LNCaP clone FGC (cell line): Measurements from ENCODE around the gene TIGAR.

ENCODE experiments used
- DNase-seq: peaks from one replicate; pipeline ENCODE4 v3.0.0-alpha.2; 2011; ENCODE audit warnings: low read depth
- H3K4me3 ChIP-seq: 2 replicates; pipeline ENCODE4 v1.5.1; 2011; ENCODE audit warnings: mild to moderate bottlenecking, low read depth, low read length, control low read depth
- CTCF ChIP-seq: IDR thresholded peaks from 2 replicates; pipeline ENCODE4 v1.5.1; 2012; ENCODE audit warnings: mild to moderate bottlenecking; ENCODE audit not compliant: control insufficient read depth, insufficient read depth; ENCODE audit errors: extremely low read depth

TIGAR gene

DNA sequence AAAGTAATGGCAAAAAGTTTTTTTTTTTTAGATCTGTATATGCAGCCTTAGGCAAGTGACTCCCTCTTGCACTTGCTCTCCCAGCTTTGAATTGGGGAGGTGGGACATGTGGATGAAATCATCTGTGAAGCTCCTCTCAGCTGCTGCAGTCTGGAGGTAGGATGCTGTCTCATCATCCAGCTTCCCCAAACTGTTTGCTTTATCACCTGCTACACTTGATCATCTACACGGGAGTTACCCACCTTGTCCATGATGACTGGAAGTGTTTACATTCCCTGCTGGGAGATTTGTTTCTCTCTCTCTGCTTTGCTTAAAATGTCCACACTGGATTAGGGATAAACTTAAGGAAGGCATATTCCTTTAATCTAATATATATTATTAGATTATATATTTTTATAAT lies 67.0 kb downstream of the TIGAR start:
- TF ChIP-seq CTCF, result no peak
- no peak for DNase-seq
- H3K4me3 ChIP-seq, result no peak overlapping the region

GRCh38 chr12:4388662-4389061 lies 67.6 kb downstream of the TIGAR start:
- TF ChIP-seq CTCF, result no peak
- H3K4me3 ChIP-seq, result no peak overlapping the region
- no peak for DNase-seq

- no peak for TF ChIP-seq CTCF
- no peak for DNase-seq
- no peak overlapping the region for H3K4me3 ChIP-seq
These were observed 71.3 kb downstream of the TIGAR start for GRCh38 chr12:4392223-4392742.

GRCh38 chr12:4393211-4393610 lies 72.2 kb downstream of the TIGAR start:
- no peak for DNase-seq
- no peak overlapping the region for H3K4me3 ChIP-seq
- TF ChIP-seq CTCF, result no peak

GRCh38 chr12:4395818-4396217 lies 74.8 kb downstream of the TIGAR start:
- TF ChIP-seq CTCF, result no peak
- DNase-seq, result no peak

DNA sequence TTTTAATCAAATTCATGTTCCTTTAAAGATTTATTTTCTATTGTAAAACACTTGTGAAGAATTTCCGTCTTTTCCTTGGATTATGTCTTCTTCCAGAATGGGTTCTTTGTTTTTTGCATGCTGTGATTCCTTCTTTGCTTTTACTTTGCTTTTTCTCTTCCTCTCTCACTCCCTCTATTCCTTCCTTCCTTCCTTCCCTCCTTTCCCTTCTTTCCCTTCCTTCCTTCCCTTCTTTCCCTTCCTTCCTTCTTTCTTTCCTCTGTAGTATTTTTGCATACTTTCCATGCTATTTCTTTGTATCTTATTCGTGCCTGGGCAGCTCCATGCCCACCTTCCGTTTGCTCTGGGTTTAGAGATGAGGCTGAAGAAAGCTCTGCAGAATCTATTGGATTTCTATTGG lies 80.1 kb downstream of the TIGAR start:
- no peak for DNase-seq
- no peak overlapping the region for H3K4me3 ChIP-seq
- TF ChIP-seq CTCF, result no peak

More at GRCh38 chr12:4395818-4396217, 74.8 kb downstream of the TIGAR start:
- no peak overlapping the region for H3K4me3 ChIP-seq

DNA sequence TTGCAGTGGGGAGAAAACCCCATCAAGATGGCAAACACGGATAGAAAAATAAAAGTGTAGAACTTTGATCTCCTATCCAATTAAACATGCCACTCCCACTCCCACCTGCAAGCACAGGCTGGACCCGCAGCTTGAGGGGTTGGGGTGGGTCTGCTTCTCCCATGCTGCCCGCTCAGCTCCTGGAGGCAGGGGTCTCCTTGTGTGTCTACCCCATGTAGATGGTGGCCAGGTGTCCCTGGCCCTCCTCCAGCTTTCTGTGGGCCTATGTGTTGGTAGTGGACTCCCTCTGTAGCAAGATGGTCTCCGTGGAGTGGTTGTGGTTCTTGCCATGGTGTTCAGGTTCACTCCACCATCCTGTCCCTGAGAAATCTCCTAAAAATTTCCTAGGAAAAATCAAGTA lies 82.0 kb downstream of the TIGAR start:
- DNase-seq, result no peak
- TF ChIP-seq CTCF, result no peak

More for the DNA sequence above, 82.0 kb downstream of the TIGAR start:
- H3K4me3 ChIP-seq, result no peak overlapping the region
